Right atrium auricular region (tissue), 2 donors: Measurements from ENCODE around the gene TPST2. TPM values are rescaled to one million over a fixed set of nuclear protein-coding genes. Genes with fewer than 3 reads are reported as not detected.
A peak's percentile ranks its signal among the peaks of the same experiment; 100 is the strongest.

Experiments
- DNase-seq: peaks from one replicate; pipeline ENCODE4 v3.0.0-alpha.2; 2019; ENCODE audit warnings: low spot score
- H3K27ac ChIP-seq, 2 donors: fragments of 200-600 bp; sonication (generic); 1 replicate in 1 of 2; 2 replicates in 1 of 2; pipeline ENCODE4 v1.5.1; 2016 to 2019
- H3K27me3 ChIP-seq, 2 donors: fragments of 200-600 bp; sonication (generic); one replicate each; pipeline versions ENCODE4 v1.5.1 to v1.6.0; 2017 to 2019
- H3K36me3 ChIP-seq: fragments of 200-600 bp; sonication (generic); one replicate; pipeline ENCODE4 v1.5.1; 2016
- H3K4me1 ChIP-seq, 2 donors: fragments of 200-600 bp; sonication (generic); one replicate each; pipeline versions ENCODE4 v1.5.1 to v1.6.0; 2017 to 2019
- H3K4me3 ChIP-seq, 2 donors: fragments of 200-600 bp; sonication (generic); 1 replicate in 1 of 2; 2 replicates in 1 of 2; pipeline ENCODE4 v1.5.1; 2017 to 2019; ENCODE audit warnings: mild to moderate bottlenecking in 1 of 2, moderate library complexity in 1 of 2
- H3K9me3 ChIP-seq, 2 donors: fragments of 200-600 bp; sonication (generic); one replicate each; pipeline ENCODE4 v1.5.1; 2019
- CTCF ChIP-seq, 2 donors: fragments of 200-600 bp; sonication (generic); IDR thresholded peaks; one replicate each; pipeline ENCODE4 v1.5.1; 2019; ENCODE audit warnings: antibody characterized with exemption in 2 of 2
- total RNA-seq, 2 donors: library from RNA; depleted of rRNA; stranded (reverse); fragments of >200 nt; gene quantifications; one replicate each; pipeline ENCODE4 v1.1.0, GENCODE V29; 2016

TPST2 gene
- total RNA-seq, 2 donors from 2014 or later, result 63.4 to 104 TPM

DNA sequence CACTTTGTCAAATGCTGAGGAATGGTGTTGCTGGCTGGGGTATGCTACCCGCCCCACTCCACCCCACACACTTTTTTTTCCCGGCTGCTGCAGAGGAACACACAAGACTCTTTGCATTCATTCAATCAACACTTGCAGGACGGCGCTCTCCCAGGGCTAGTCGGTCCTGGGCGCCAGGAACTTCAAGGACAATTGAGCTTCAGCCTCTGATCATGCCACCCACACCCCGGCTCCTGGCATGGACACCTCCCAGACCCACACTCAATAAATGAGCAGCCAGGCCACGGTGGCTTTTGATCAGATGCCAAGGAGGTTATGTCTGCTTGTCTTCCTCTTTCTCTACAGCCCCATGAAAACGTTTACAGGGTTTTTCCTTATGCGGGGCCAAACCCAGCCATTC, 19.8 kb downstream of the TPST2 start:
- H3K4me3 ChIP-seq, result no peak overlapping the region
- H3K36me3 ChIP-seq, result no peaks in the 10 kb centered on the region
- H3K9me3 ChIP-seq, result no peaks in the 10 kb centered on the region
- peak overlapping the region in 1 of 2 donors; percentile 71 for H3K27ac ChIP-seq
- TF ChIP-seq CTCF (IDR thresholded peaks at IDR 0.05), result no peak
- peaks cover 0 to 50% of the 10 kb centered on the region in 2 donors for H3K4me1 ChIP-seq
- H3K27me3 ChIP-seq, result no peaks in the 10 kb centered on the region
- DNase-seq, result no peak

DNA sequence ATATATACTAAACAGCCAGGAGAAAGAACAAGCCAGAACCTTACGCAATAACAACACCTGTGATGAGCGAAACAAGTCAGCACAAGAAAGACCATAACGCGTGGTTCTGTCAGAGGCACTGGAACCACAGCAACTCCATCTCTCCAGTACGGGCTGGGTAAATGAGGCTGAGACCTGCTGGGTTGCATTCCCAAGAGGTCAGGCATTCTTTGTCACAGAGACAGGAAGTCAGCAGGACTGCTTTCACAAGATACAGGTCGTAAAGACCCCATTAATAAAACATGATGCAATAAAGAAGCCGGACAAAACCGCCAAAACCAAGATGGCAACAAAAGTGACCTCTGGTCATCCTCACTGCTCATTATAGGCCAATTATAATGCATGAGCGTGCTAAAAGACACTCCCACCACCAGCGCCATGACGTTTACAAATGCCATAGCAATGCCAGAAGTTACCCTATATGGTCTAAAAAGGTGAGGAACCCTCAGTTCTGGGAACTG, 21.7 kb downstream of the TPST2 start:
- Histone ChIP-seq H3K4me1 (peaks cover 0 to 35% of the 10 kb centered on the region in 2 donors), H3K9me3 (no peaks in the 10 kb centered on the region), H3K36me3 (no peaks in the 10 kb centered on the region), H3K27me3 (no peaks in the 10 kb centered on the region), H3K4me3 (no peak overlapping the region), H3K27ac (no peak overlapping the region)
- TF ChIP-seq CTCF (IDR thresholded peaks at IDR 0.05), result no peak
- no peak for DNase-seq

DNA sequence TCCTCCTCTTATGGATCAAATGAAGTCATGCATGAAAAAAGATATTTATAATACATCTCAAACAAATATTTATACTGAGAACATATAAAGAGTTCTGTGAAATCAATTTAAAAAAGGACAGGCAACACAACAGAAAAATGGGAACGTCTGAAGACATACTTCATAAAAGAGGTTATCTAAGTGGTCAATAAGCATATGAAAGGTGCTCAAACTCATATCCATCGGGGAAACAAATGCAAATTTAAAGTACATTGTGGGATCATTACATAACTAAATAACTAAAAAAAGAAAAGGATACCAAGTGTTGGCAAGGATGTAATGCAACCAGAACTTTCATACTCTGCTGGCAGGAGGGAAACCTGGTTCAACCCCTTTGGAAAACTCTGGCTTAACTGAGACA, 22.3 kb downstream of the TPST2 start:
- Histone ChIP-seq H3K27me3 (no peaks in the 10 kb centered on the region), H3K4me1 (peaks cover 0 to 30% of the 10 kb centered on the region in 2 donors), H3K9me3 (no peaks in the 10 kb centered on the region), H3K36me3 (no peaks in the 10 kb centered on the region), H3K27ac (no peak overlapping the region), H3K4me3 (no peak overlapping the region)
- DNase-seq, result no peak
- no peak for TF ChIP-seq CTCF (IDR thresholded peaks at IDR 0.05)

- Histone ChIP-seq H3K36me3 (no peaks in the 10 kb centered on the region), H3K4me1 (peaks cover 0 to 33% of the 10 kb centered on the region in 2 donors), H3K4me3 (no peak overlapping the region), H3K27ac (no peak overlapping the region), H3K9me3 (no peaks in the 10 kb centered on the region), H3K27me3 (no peaks in the 10 kb centered on the region)
- no peak for TF ChIP-seq CTCF (IDR thresholded peaks at IDR 0.05)
- no peak for DNase-seq
Measured at GRCh38 chr22:26566994-26567393, 22.9 kb downstream of the TPST2 start.

- H3K4me3 ChIP-seq, result no peak overlapping the region
- peaks cover 0 to 36% of the 10 kb centered on the region in 2 donors for H3K4me1 ChIP-seq
- no peak for DNase-seq
- H3K27ac ChIP-seq, result no peak overlapping the region
- no peak for TF ChIP-seq CTCF (IDR thresholded peaks at IDR 0.05)
- no peaks in the 10 kb centered on the region for H3K36me3 ChIP-seq
- no peaks in the 10 kb centered on the region for H3K9me3 ChIP-seq
- no peaks in the 10 kb centered on the region for H3K27me3 ChIP-seq
Measured at GRCh38 chr22:26565889-26566288, 24.0 kb downstream of the TPST2 start.

GRCh38 chr22:26565181-26565580, 24.8 kb downstream of the TPST2 start:
- Histone ChIP-seq H3K4me1 (peaks cover 0 to 29% of the 10 kb centered on the region in 2 donors), H3K4me3 (no peak overlapping the region), H3K27me3 (no peaks in the 10 kb centered on the region), H3K9me3 (no peaks in the 10 kb centered on the region), H3K36me3 (no peaks in the 10 kb centered on the region), H3K27ac (no peak overlapping the region)
- DNase-seq, result no peak
- no peak for TF ChIP-seq CTCF (IDR thresholded peaks at IDR 0.05)
